Astrocyte (in vitro differentiated cells and primary cell): ENCODE results near the gene CDC34. TPM values are rescaled to one million over a fixed set of nuclear protein-coding genes. Genes with fewer than 3 reads are reported as not detected.

Experiments
- DNase-seq: peaks from one replicate; pipeline ENCODE4 v3.0.0-alpha.2; 2010; ENCODE audit warnings: low read depth
- FAIRE-seq: peaks from 2 replicates; lab custom pipeline; 2011; peaks lifted over from hg19 to GRCh38; lab: Jason Lieb, UNC
- H2AFZ ChIP-seq: 2 replicates; pipeline ENCODE4 v1.6.0; 2012; ENCODE audit warnings: low read depth, low read length, inconsistent platforms
- H3K27ac ChIP-seq: 2 replicates; pipeline ENCODE4 v1.5.1; 2011; ENCODE audit warnings: low read depth, low read length, inconsistent platforms
- H3K27me3 ChIP-seq: 2 replicates; pipeline ENCODE4 v1.6.0; 2011; ENCODE audit warnings: low read length, inconsistent platforms; ENCODE audit not compliant: insufficient read depth
- H3K36me3 ChIP-seq: 2 replicates; pipeline ENCODE4 v1.5.1; 2011; ENCODE audit warnings: low read length, inconsistent platforms; ENCODE audit not compliant: insufficient read depth
- H3K4me1 ChIP-seq: 2 replicates; pipeline ENCODE4 v1.5.1; 2011; ENCODE audit warnings: low read length, inconsistent platforms; ENCODE audit not compliant: insufficient read depth
- H3K4me2 ChIP-seq: 2 replicates; pipeline ENCODE4 v1.6.0; 2012; ENCODE audit warnings: low read length, inconsistent platforms
- H3K4me3 ChIP-seq: 2 replicates; pipeline ENCODE4 v1.5.1; 2011; ENCODE audit warnings: low read depth, mild to moderate bottlenecking, low read length, inconsistent platforms; ENCODE audit not compliant: insufficient read depth
- H3K79me2 ChIP-seq: 2 replicates; pipeline ENCODE4 v1.6.0; 2012; ENCODE audit warnings: mild to moderate bottlenecking, low read length, inconsistent platforms; ENCODE audit not compliant: insufficient read depth
- H3K9ac ChIP-seq: 2 replicates; pipeline ENCODE4 v1.6.0; 2012; ENCODE audit warnings: mild to moderate bottlenecking, low read length, inconsistent platforms
- H3K9me3 ChIP-seq: 2 replicates; pipeline ENCODE4 v1.5.1; 2012; ENCODE audit warnings: low read depth, mild to moderate bottlenecking, low read length, inconsistent platforms; ENCODE audit not compliant: insufficient read depth
- H4K20me1 ChIP-seq: 2 replicates; pipeline ENCODE4 v1.6.0; 2012; ENCODE audit warnings: low read length, inconsistent platforms; ENCODE audit not compliant: insufficient read depth
- H3K27ac Mint-ChIP-seq: one replicate; pipeline ENCODE4 v1.8.0; 2021; ENCODE audit warnings: mild to moderate bottlenecking, mixed read lengths; ENCODE audit not compliant: unreplicated experiment
- H3K27me3 Mint-ChIP-seq: one replicate; pipeline ENCODE4 v1.8.0; 2021; ENCODE audit warnings: low read depth, mixed read lengths; ENCODE audit not compliant: unreplicated experiment
- H3K36me3 Mint-ChIP-seq: one replicate; pipeline ENCODE4 v1.8.0; 2021; ENCODE audit warnings: low read depth, mixed read lengths; ENCODE audit not compliant: unreplicated experiment
- H3K4me1 Mint-ChIP-seq: one replicate; pipeline ENCODE4 v1.8.0; 2021; ENCODE audit warnings: low read depth, mixed read lengths; ENCODE audit not compliant: unreplicated experiment
- H3K4me3 Mint-ChIP-seq: one replicate; pipeline ENCODE4 v1.8.0; 2021; ENCODE audit warnings: mild to moderate bottlenecking, moderate library complexity, mixed read lengths; ENCODE audit not compliant: unreplicated experiment
- H3K9me3 Mint-ChIP-seq: one replicate; pipeline ENCODE4 v1.8.0; 2021; ENCODE audit warnings: mild to moderate bottlenecking, mixed read lengths; ENCODE audit not compliant: unreplicated experiment
- EZH2 ChIP-seq: IDR thresholded peaks from 2 replicates; pipeline ENCODE4 v1.6.1; 2012; ENCODE audit warnings: mild to moderate bottlenecking, low read length, inconsistent platforms; ENCODE audit not compliant: insufficient read depth
- total RNA-seq: library from RNA; stranded (reverse); gene quantifications from 2 replicates; pipeline ENCODE4 v1.2.1, GENCODE V29; 2021
- TF ChIP-seq, protein P1 (sequence below): IDR thresholded peaks from 2 replicates; pipeline ENCODE4 v1.5.1; 2011; ENCODE audit warnings: low read depth, mild to moderate bottlenecking, inconsistent platforms, low read length, moderate library complexity; ENCODE audit not compliant: insufficient read depth

CDC34 gene
- total RNA-seq, 1 donor from 2014 or later: 190 TPM

DNA sequence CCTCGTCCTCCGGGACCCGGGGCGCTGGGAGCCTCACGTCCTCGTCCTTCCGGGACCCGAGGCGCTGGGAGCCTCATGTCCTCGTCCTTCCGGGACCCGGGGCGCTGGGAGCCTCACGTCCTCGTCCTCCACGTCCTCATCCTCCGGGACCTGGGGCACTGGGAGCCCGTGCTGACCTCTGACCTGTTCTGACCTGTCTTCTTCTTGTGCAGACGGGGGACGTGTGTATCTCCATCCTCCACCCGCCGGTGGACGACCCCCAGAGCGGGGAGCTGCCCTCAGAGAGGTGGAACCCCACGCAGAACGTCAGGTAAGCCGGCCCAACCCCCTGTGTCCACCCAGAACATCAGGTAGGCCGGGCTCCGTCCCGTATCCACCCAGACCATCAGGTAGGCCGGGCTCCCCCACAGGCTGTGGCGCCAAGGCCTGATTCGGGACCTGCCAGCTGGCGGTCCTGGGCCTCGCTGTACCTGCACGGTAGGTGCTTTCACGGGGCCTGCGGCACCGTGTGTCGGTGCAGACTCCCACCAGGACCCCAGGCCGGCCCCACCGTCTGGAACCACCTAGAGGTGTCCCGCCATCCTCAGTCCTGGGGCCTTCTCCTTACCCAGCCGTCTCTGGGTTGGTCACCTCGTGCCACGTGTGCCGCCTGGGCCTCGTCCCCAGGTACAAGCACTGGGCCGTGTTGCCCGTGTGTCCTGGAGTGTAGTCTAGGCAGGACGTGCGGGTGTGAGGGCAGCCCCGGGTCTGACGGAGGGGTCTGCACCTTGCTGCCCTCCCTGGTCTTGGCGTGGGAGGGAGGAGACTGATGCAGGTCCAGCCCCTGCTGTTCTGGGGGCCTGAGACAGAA is 4.7 kb downstream of the CDC34 start:
- Histone ChIP-seq H3K79me2 (peaks cover 66% of the 10 kb centered on the region), H3K4me2 (no peak overlapping the region), H3K27ac (no peak overlapping the region), H3K4me3 (no peak overlapping the region), H3K36me3 (no peaks in the 10 kb centered on the region), H3K4me1 (peaks cover 25% of the 10 kb centered on the region), H4K20me1 (peaks cover 76% of the 10 kb centered on the region), H3K9ac (no peak overlapping the region), H2AFZ (no peak overlapping the region), H3K9me3 (no peaks in the 10 kb centered on the region), H3K27me3 (no peaks in the 10 kb centered on the region)
- Mint-ChIP-seq H3K9me3 (no peaks in the 10 kb centered on the region), H3K27ac (no peak overlapping the region), H3K36me3 (peaks cover 3% of the 10 kb centered on the region), H3K27me3 (no peaks in the 10 kb centered on the region), H3K4me1 (peaks cover 11% of the 10 kb centered on the region), H3K4me3 (no peak overlapping the region)
- TF ChIP-seq EZH2: no peak
- TF ChIP-seq, protein P1, sequence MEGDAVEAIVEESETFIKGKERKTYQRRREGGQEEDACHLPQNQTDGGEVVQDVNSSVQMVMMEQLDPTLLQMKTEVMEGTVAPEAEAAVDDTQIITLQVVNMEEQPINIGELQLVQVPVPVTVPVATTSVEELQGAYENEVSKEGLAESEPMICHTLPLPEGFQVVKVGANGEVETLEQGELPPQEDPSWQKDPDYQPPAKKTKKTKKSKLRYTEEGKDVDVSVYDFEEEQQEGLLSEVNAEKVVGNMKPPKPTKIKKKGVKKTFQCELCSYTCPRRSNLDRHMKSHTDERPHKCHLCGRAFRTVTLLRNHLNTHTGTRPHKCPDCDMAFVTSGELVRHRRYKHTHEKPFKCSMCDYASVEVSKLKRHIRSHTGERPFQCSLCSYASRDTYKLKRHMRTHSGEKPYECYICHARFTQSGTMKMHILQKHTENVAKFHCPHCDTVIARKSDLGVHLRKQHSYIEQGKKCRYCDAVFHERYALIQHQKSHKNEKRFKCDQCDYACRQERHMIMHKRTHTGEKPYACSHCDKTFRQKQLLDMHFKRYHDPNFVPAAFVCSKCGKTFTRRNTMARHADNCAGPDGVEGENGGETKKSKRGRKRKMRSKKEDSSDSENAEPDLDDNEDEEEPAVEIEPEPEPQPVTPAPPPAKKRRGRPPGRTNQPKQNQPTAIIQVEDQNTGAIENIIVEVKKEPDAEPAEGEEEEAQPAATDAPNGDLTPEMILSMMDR: no peak
- no peak for DNase-seq
- no peak for FAIRE-seq

DNA sequence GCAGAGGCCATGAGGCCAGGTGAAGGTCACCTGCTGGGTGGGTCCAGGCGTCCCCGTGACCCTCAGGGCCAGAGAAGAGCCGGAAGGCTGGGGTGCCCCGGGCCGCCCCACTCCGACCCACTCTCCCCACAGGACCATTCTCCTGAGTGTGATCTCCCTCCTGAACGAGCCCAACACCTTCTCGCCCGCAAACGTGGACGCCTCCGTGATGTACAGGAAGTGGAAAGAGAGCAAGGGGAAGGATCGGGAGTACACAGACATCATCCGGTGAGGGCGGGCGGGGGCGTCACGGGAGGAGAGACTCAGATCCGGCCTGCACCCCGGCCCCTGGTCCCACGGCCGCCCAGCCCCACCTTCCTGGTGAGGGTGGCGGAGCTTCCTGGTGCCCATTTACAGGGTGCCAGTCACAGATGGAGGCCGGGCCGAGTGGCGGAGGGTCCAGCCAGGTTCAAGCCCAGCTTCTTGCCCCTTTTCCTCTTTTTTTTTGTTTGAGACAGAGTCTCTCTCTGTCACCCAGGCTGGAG is 5.4 kb downstream of the CDC34 start:
- Mint-ChIP-seq H3K4me3 (no peak overlapping the region), H3K36me3 (peaks cover 3% of the 10 kb centered on the region), H3K9me3 (no peaks in the 10 kb centered on the region), H3K27ac (no peak overlapping the region), H3K27me3 (no peaks in the 10 kb centered on the region), H3K4me1 (peaks cover 11% of the 10 kb centered on the region)
- TF ChIP-seq EZH2: no peak
- TF ChIP-seq, protein P1: no peak
- Histone ChIP-seq H3K4me2 (no peak overlapping the region), H3K27me3 (no peaks in the 10 kb centered on the region), H3K36me3 (no peaks in the 10 kb centered on the region), H3K4me3 (no peak overlapping the region), H3K4me1 (peaks cover 25% of the 10 kb centered on the region), H3K79me2 (peaks cover 63% of the 10 kb centered on the region), H3K9ac (no peak overlapping the region), H3K9me3 (no peaks in the 10 kb centered on the region), H4K20me1 (peaks cover 76% of the 10 kb centered on the region), H3K27ac (no peak overlapping the region), H2AFZ (no peak overlapping the region)
- FAIRE-seq: no peak
- DNase-seq: no peak
